GM23338 (cell line): ENCODE data around the gene LRRC38. TPM values are rescaled to one million over a fixed set of nuclear protein-coding genes. Genes with fewer than 3 reads are reported as not detected.

ENCODE experiments used
- CREB1 ChIP-seq: fragments of 250-450 bp; sonication (Bioruptor Pico); IDR thresholded peaks from 2 replicates; pipeline ENCODE4 v1.5.0; 2020; ENCODE audit warnings: low read depth, mild to moderate bottlenecking, moderate library complexity
- EZH2 ChIP-seq: fragments of 200-600 bp; sonication (generic); IDR thresholded peaks from one replicate; pipeline ENCODE4 v1.8.0; 2017; ENCODE audit warnings: antibody characterized with exemption, mild to moderate bottlenecking, low read depth; ENCODE audit not compliant: unreplicated experiment
- EZH2phosphoT487 ChIP-seq: fragments of 200-600 bp; sonication (generic); IDR thresholded peaks from one replicate; pipeline ENCODE4 v1.8.1; 2018; ENCODE audit warnings: antibody characterized with exemption; ENCODE audit not compliant: unreplicated experiment
- JUNB ChIP-seq: IDR thresholded peaks from one replicate; pipeline ENCODE4 v1.6.1; 2016; ENCODE audit warnings: antibody characterized with exemption; ENCODE audit not compliant: unreplicated experiment
- NANOG ChIP-seq: IDR thresholded peaks from 2 replicates; pipeline ENCODE4 v1.6.1; 2016; ENCODE audit warnings: antibody characterized with exemption, borderline replicate concordance
- POLR2AphosphoS5 ChIP-seq: IDR thresholded peaks from 2 replicates; pipeline ENCODE4 v1.6.1; 2016; ENCODE audit warnings: antibody characterized with exemption, low read depth
- STAT1 ChIP-seq: IDR thresholded peaks from one replicate; pipeline ENCODE4 v1.6.1; 2016; ENCODE audit warnings: antibody characterized with exemption; ENCODE audit not compliant: unreplicated experiment
- ZNF114 ChIP-seq: fragments of 250-450 bp; sonication (Bioruptor Pico); IDR thresholded peaks from 2 replicates; pipeline ENCODE4 v1.5.0; 2020; ENCODE audit warnings: mild to moderate bottlenecking, moderate library complexity
- ZNF331 ChIP-seq: fragments of 250-450 bp; sonication (Bioruptor Pico); IDR thresholded peaks from 2 replicates; pipeline ENCODE4 v1.5.0; 2020; ENCODE audit warnings: low read depth, mild to moderate bottlenecking, moderate library complexity
- polyA plus RNA-seq: library from polyadenylated mRNA; unstranded; fragments of >200 nt; fragmentation: Nextera tagmentation; extraction: Ambion mirVana; gene quantifications from 2 replicates; pipeline ENCODE4 v1.2.1, GENCODE V29; 2016
- total RNA-seq: library from RNA; depleted of rRNA; stranded (reverse); fragments of >200 nt; shearing (Covaris generic); gene quantifications from 2 replicates; pipeline ENCODE4 v1.2.3, GENCODE V29; 2014
- TF ChIP-seq, protein P1 (sequence below): fragments of 250-450 bp; sonication (Bioruptor Pico); IDR thresholded peaks from 2 replicates; pipeline ENCODE4 v1.5.0; 2020; ENCODE audit warnings: mild to moderate bottlenecking, moderate library complexity
- TF ChIP-seq, protein P2 (sequence below), 2 experiments: fragments of 200-600 bp in 1 of 2; sonication (generic) in 1 of 2; conservative IDR thresholded peaks; 2 replicates each; pipeline versions ENCODE4 v1.5.1 to v1.6.1; 2016 to 2017; ENCODE audit warnings: antibody characterized with exemption in 2 of 2, low read depth in 2 of 2, mild to moderate bottlenecking in 2 of 2, moderate library complexity in 1 of 2

Gene LRRC38
- total and polyA plus RNA-seq, 2 experiments from 2014 or later = 0.17 TPM; not detected in 1

DNA sequence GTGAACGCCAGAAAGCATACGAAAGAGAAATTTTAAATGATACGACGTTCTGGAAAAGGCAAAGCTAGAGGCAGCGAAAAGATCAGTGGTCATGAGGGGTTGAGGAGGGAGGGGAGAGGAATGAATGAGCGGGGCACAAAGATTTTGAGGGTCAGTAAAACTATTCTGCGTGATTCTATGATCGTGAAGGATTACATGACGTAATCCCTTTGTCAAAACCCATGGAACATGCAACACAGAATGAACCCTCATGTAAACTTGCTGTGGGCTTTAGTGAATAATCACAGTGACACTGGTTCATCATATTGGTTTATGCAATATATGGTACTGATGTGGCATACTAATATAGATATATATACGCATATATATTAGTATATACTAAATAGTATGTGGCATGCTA lies 13.0 kb downstream of the LRRC38 start (continued):
- TF ChIP-seq, protein P1, sequence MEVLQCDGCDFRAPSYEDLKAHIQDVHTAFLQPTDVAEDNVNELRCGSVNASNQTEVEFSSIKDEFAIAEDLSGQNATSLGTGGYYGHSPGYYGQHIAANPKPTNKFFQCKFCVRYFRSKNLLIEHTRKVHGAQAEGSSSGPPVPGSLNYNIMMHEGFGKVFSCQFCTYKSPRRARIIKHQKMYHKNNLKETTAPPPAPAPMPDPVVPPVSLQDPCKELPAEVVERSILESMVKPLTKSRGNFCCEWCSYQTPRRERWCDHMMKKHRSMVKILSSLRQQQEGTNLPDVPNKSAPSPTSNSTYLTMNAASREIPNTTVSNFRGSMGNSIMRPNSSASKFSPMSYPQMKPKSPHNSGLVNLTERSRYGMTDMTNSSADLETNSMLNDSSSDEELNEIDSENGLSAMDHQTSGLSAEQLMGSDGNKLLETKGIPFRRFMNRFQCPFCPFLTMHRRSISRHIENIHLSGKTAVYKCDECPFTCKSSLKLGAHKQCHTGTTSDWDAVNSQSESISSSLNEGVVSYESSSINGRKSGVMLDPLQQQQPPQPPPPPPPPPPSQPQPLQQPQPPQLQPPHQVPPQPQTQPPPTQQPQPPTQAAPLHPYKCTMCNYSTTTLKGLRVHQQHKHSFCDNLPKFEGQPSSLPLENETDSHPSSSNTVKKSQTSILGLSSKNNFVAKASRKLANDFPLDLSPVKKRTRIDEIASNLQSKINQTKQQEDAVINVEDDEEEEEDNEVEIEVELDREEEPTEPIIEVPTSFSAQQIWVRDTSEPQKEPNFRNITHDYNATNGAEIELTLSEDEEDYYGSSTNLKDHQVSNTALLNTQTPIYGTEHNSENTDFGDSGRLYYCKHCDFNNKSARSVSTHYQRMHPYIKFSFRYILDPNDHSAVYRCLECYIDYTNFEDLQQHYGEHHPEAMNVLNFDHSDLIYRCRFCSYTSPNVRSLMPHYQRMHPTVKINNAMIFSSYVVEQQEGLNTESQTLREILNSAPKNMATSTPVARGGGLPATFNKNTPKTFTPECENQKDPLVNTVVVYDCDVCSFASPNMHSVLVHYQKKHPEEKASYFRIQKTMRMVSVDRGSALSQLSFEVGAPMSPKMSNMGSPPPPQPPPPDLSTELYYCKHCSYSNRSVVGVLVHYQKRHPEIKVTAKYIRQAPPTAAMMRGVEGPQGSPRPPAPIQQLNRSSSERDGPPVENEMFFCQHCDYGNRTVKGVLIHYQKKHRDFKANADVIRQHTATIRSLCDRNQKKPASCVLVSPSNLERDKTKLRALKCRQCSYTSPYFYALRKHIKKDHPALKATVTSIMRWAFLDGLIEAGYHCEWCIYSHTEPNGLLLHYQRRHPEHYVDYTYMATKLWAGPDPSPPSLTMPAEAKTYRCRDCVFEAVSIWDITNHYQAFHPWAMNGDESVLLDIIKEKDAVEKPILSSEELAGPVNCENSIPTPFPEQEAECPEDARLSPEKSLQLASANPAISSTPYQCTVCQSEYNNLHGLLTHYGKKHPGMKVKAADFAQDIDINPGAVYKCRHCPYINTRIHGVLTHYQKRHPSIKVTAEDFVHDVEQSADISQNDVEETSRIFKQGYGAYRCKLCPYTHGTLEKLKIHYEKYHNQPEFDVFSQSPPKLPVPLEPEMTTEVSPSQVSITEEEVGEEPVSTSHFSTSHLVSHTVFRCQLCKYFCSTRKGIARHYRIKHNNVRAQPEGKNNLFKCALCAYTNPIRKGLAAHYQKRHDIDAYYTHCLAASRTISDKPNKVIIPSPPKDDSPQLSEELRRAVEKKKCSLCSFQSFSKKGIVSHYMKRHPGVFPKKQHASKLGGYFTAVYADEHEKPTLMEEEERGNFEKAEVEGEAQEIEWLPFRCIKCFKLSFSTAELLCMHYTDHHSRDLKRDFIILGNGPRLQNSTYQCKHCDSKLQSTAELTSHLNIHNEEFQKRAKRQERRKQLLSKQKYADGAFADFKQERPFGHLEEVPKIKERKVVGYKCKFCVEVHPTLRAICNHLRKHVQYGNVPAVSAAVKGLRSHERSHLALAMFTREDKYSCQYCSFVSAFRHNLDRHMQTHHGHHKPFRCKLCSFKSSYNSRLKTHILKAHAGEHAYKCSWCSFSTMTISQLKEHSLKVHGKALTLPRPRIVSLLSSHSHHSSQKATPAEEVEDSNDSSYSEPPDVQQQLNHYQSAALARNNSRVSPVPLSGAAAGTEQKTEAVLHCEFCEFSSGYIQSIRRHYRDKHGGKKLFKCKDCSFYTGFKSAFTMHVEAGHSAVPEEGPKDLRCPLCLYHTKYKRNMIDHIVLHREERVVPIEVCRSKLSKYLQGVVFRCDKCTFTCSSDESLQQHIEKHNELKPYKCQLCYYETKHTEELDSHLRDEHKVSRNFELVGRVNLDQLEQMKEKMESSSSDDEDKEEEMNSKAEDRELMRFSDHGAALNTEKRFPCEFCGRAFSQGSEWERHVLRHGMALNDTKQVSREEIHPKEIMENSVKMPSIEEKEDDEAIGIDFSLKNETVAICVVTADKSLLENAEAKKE (CRISPR knock-in tag) = no peak
- TF ChIP-seq EZH2phosphoT487 = no peak
- no peak for TF ChIP-seq NANOG
- TF ChIP-seq CREB1 = no peak
- TF ChIP-seq ZNF331 = no peak
- no peak for TF ChIP-seq JUNB
- no peak for TF ChIP-seq ZNF114 (CRISPR knock-in tag)
- no peak for TF ChIP-seq STAT1
- TF ChIP-seq EZH2 = no peak
- TF ChIP-seq, protein P2, sequence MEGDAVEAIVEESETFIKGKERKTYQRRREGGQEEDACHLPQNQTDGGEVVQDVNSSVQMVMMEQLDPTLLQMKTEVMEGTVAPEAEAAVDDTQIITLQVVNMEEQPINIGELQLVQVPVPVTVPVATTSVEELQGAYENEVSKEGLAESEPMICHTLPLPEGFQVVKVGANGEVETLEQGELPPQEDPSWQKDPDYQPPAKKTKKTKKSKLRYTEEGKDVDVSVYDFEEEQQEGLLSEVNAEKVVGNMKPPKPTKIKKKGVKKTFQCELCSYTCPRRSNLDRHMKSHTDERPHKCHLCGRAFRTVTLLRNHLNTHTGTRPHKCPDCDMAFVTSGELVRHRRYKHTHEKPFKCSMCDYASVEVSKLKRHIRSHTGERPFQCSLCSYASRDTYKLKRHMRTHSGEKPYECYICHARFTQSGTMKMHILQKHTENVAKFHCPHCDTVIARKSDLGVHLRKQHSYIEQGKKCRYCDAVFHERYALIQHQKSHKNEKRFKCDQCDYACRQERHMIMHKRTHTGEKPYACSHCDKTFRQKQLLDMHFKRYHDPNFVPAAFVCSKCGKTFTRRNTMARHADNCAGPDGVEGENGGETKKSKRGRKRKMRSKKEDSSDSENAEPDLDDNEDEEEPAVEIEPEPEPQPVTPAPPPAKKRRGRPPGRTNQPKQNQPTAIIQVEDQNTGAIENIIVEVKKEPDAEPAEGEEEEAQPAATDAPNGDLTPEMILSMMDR (conservative IDR thresholded peaks at IDR 0.05; ENCODE audit: low read depth in 2 of 2) = no peak
- TF ChIP-seq POLR2AphosphoS5 = no peak
